ENCODE results near the gene LRRC8D.
"Not testable (repeated sequence)": the region's sequence is repeated elsewhere in the genome, so short reads cannot be mapped to it uniquely, and the experiment has no call there.

Gene LRRC8D

GRCh38 chr1:89918794-89919155, 97.9 kb downstream of the LRRC8D start:
- no peak for DNase-seq

- no peak for DNase-seq
These were observed 98.3 kb downstream of the LRRC8D start for GRCh38 chr1:89919174-89919573.

- no peak for DNase-seq
These were observed 102.1 kb downstream of the LRRC8D start for GRCh38 chr1:89922911-89923310.

GRCh38 chr1:89923517-89923916, 102.7 kb downstream of the LRRC8D start:
- DNase-seq = no peak

- DNase-seq = not testable (repeated sequence)
These were observed 103.2 kb downstream of the LRRC8D start for GRCh38 chr1:89924075-89924474.

DNA sequence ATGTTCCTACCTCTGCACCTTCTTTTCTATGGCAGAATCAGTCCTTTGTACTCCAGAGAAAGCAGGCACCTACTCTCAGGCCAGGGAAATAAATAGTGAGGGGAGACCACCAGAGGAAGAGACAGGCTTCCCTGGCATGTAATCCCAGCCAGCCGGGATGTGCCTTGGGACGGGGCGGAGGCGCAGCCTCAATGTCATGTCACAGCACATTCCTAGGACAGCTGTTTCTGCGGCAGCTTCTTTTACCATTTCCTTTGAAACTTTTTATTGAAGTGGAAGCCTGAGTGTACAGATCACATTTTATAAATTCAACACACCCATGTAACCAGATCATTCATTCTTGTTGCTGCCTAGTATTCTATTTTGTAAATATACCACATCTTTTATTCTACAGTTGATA, 106.2 kb downstream of the LRRC8D start:
- DNase-seq = no peak

- no peak for DNase-seq
These were observed 106.6 kb downstream of the LRRC8D start for GRCh38 chr1:89927478-89927877.

DNA sequence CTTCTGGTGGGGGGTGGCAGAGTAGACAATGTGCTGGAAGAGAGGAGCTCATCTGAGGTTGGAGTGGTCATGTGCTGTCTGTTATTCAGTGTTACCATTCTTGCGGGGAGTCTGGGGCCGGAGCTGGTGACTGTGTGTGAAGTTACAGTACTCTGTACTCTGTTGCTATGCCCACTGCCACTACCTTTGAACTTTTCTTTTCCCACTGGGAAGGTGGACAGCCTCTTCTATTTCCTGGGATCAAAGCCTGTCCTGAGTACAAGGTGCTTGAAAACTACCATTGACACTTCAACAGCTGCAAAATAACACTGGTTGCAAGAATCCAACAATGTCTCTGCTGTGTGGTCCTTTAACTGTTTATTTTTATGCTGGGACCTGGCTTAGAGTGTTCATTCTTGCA, 107.7 kb downstream of the LRRC8D start:
- no peak for DNase-seq

DNA sequence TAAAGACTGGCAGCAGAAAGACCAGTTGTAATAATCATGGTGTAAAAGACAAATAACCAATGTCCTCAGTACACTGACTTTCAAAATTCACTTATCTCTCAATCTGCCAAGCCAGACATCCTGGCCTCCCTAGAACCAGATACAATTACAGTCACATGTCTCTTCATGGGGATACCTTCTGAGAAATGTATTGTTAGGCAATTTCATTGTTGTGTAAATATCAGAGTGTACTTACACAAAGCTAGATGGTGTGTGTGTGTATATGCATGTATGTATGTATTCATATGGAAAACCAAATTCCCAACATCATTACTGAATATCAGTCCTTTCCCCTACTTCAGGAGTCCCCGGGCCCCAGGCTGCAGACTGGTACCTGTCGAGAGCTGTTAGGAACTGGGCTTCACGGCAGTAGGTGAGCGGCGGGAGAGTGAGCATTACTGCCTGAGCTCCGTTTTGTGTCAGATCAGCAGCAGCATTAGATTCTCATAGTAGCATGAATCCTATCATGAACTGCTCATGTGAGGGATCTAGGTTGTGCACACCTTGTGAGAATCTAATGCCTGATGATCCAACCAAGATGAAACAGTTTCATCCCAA, 108.7 kb downstream of the LRRC8D start:
- DNase-seq = no peak

DNA sequence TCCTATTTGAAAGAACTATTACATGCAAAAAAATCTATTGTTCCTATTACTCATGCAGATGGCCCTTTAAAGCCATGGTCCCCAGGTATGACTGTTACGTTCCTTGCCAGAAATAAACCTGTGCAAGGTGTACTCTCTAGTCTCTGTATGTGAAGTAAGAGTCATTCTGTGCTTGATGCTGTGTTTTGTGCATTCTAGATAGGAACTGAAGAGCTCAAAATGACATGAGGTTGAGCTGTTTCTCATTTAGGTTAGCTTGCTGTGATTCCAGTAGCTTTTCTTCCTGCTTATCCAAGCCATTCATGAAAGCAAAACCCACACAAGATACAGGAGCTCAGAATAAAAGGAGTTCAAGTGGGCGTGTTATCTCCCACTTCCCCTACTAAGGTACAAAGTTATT, 109.7 kb downstream of the LRRC8D start:
- no peak for DNase-seq

- no peak for DNase-seq
These were observed 111.1 kb downstream of the LRRC8D start for GRCh38 chr1:89931964-89932363.

DNA sequence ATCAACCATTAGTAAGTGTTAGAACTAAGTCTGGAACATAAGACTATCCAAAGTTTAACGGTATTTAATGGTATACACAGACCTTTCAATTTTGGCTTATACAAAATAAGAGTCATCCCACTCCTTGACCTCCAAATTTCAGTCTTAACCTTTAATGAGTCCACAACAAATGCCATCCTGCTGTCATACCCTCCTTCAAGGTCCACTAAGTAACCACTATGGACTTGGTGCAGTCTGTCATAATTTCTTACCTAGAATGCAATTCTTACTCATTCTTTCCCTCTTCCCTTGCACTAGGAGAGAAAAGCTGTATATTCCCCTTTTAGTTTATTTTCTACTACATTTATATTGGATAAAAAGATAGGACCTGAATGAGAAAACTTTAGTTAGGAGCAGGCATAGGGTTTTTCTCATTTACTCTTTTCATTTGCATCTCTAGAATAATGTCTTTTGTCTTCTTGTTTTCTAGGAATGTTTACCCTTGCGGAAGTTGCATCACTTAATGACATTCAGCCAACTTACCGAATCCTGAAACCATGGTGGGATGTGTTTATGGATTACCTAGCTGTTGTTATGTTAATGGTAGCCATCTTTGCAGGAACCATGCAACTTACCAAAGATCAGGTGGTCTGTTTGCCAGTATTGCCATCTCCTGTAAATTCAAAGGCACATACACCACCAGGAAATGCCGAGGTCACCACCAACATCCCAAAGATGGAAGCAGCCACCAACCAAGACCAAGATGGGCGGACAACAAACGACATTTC, 111.9 kb downstream of the LRRC8D start:
- DNase-seq = no peak

GRCh38 chr1:89934461-89934860, 113.6 kb downstream of the LRRC8D start:
- no peak for DNase-seq

- DNase-seq = no peak
These were observed 114.4 kb downstream of the LRRC8D start for GRCh38 chr1:89935235-89935634.

DNA sequence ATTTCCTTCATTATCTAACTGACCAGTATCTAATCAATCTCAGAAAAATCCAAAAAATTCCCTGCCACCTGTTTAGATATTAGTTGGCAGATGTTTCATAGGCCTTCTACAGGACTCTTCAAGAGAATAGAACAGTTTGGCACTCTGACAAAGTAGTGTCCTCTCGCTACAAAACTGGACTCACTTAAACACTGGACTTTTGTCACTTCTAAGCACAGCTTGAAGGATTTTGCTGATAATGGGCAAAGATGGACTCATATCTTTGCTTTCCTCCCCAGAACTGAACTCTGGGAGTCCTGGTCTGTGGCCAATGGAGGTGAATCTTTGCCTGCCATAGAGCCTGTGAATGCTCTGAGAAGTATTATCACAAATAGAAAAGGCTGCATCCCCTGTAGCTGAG, 115.9 kb downstream of the LRRC8D start:
- DNase-seq = no peak

GRCh38 chr1:89938171-89939055, 117.6 kb downstream of the LRRC8D start:
- no peak for DNase-seq

- DNase-seq = no peak
These were observed 118.3 kb downstream of the LRRC8D start for GRCh38 chr1:89939059-89939570.

GRCh38 chr1:89939693-89940438, 119.0 kb downstream of the LRRC8D start:
- no peak for DNase-seq

GRCh38 chr1:89941110-89941766, 120.4 kb downstream of the LRRC8D start:
- DNase-seq = no peak

GRCh38 chr1:89942014-89942413, 121.2 kb downstream of the LRRC8D start:
- DNase-seq = peak; percentile 7

DNA sequence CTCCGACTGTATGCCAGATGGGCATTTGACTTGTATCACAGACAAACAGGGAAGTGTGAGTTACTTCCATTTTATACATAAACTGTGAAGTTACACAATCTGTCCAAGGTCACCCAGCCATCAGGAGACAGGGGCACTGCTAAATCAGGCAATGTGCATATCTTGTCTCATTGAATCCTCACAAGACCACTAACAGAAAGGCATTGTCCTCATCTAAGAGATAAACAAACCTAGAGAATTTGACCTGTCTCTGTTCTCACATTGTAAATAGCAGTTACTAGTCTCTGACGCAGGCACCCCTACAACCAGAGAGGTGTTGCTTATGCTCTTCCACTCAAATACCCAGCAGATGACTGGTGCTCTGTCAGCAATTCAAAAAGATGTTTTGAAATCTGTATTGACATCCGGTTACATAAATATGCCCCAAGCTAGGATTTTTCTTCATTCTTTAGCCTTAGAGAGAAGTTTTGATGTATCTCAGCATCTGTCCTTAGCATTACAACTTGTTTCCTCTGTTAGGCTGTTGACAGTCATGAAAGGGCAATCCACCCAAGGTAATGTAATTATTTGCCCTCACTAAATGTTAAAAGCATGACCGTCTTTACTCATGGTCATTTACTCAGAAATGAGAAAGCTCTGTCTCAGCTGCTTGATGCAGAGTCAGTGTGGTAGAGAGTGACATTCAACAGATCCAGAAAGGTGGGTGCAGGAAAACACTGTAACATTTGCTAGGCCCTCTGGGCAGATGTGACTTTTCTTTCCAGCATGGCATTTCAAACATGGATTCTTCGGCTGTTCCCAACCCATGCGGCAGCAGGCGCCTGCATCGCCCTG, 122.2 kb downstream of the LRRC8D start:
- DNase-seq = no peak
